DOHH2 (cell line): ENCODE results near the gene ELP4.

Experiments
- H3F3A ChIP-seq: fragments of 200-600 bp; sonication (generic), shearing (Covaris generic); 2 replicates; pipeline ENCODE4 v1.6.0; 2016; ENCODE audit warnings: antibody characterized with exemption, mild to moderate bottlenecking; ENCODE audit not compliant: control insufficient read depth, insufficient read depth
- H3K27ac ChIP-seq: fragments of 200-600 bp; sonication (generic); 2 replicates; pipeline ENCODE4 v1.5.1; 2014; ENCODE audit warnings: low read depth, mild to moderate bottlenecking, low read length, moderate library complexity
- H3K27me3 ChIP-seq: fragments of 200-600 bp; sonication (generic); 2 replicates; pipeline ENCODE4 v1.6.1; 2014; ENCODE audit warnings: mild to moderate bottlenecking, low read length, mixed read lengths; ENCODE audit not compliant: control insufficient read depth
- H3K36me3 ChIP-seq: fragments of 200-600 bp; sonication (generic); 2 replicates; pipeline ENCODE4 v1.6.1; 2014; ENCODE audit warnings: mild to moderate bottlenecking, low read length, moderate library complexity, mixed read lengths; ENCODE audit not compliant: control insufficient read depth
- H3K4me1 ChIP-seq: fragments of 200-600 bp; sonication (generic); 2 replicates; pipeline ENCODE4 v1.6.1; 2014; ENCODE audit warnings: mild to moderate bottlenecking, low read length, mixed read lengths; ENCODE audit not compliant: control insufficient read depth
- H3K4me2 ChIP-seq: fragments of 200-600 bp; sonication (generic); 2 replicates; pipeline ENCODE4 v1.6.0; 2014; ENCODE audit warnings: mild to moderate bottlenecking, low read length, moderate library complexity
- H3K4me3 ChIP-seq: fragments of 200-600 bp; sonication (generic); 2 replicates; pipeline ENCODE4 v1.5.1; 2014; ENCODE audit warnings: mild to moderate bottlenecking, low read length, mixed read lengths
- H3K79me2 ChIP-seq: fragments of 200-600 bp; sonication (generic); 2 replicates; pipeline ENCODE4 v1.6.1; 2014; ENCODE audit warnings: mild to moderate bottlenecking, low read length, mixed read lengths; ENCODE audit not compliant: control insufficient read depth
- H3K9me2 ChIP-seq: fragments of 200-600 bp; sonication (generic); replicated peaks from 2 replicates; pipeline ENCODE4 v1.6.1; 2014; ENCODE audit warnings: mild to moderate bottlenecking, low read length, mixed read lengths; ENCODE audit not compliant: control insufficient read depth
- H3K9me3 ChIP-seq: fragments of 200-600 bp; sonication (generic); 2 replicates; pipeline ENCODE4 v1.6.1; 2014; ENCODE audit warnings: antibody characterized with exemption, low read length, mixed read lengths; ENCODE audit not compliant: control insufficient read depth, insufficient read depth
- H4K20me1 ChIP-seq: fragments of 200-600 bp; sonication (generic); 2 replicates; pipeline ENCODE4 v1.6.0; 2014; ENCODE audit warnings: low read depth, mild to moderate bottlenecking, antibody characterized with exemption, low read length, moderate library complexity; ENCODE audit not compliant: control insufficient read depth, insufficient read depth
- EZH2phosphoT487 ChIP-seq: fragments of 200-600 bp; sonication (generic); IDR thresholded peaks from 2 replicates; pipeline ENCODE4 v1.6.1; 2017; ENCODE audit warnings: borderline replicate concordance, mild to moderate bottlenecking, antibody characterized with exemption, low read length, moderate library complexity, mixed read lengths
- TF ChIP-seq, protein P1 (sequence below): fragments of 200-600 bp; sonication (generic); IDR thresholded peaks from one replicate; pipeline ENCODE4 v1.5.1; 2014; ENCODE audit warnings: antibody characterized with exemption, mild to moderate bottlenecking, low read depth, low read length; ENCODE audit not compliant: poor library complexity, severe bottlenecking

Gene ELP4

DNA sequence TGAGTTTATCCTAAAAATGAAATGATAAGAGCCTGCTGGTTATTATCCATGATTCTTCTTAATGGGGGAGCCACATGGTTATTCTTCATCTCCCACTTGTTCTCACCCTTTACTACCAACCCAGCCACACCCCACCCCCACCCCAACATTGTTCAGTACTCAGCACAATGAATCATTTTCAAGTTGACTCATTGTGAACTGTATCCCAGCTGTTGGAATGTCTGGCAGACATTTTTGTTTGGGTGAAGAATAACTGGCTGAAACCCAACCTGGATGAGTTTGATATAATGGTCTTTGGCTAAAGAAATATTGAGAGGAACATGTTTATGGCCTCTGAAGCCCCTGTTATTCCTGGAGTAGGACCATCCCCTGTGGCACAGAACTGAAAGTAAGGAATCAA lies 136.2 kb downstream of the ELP4 start:
- Histone ChIP-seq H3K9me2 (no peaks in the 10 kb centered on the region), H3K4me2 (no peak overlapping the region), H3F3A (no peaks in the 10 kb centered on the region), H3K36me3 (no peaks in the 10 kb centered on the region), H3K27ac (no peak overlapping the region), H4K20me1 (no peaks in the 10 kb centered on the region), H3K4me3 (no peak overlapping the region), H3K9me3 (no peaks in the 10 kb centered on the region), H3K79me2 (no peaks in the 10 kb centered on the region), H3K27me3 (no peaks in the 10 kb centered on the region), H3K4me1 (no peaks in the 10 kb centered on the region)
- TF ChIP-seq, protein P1, sequence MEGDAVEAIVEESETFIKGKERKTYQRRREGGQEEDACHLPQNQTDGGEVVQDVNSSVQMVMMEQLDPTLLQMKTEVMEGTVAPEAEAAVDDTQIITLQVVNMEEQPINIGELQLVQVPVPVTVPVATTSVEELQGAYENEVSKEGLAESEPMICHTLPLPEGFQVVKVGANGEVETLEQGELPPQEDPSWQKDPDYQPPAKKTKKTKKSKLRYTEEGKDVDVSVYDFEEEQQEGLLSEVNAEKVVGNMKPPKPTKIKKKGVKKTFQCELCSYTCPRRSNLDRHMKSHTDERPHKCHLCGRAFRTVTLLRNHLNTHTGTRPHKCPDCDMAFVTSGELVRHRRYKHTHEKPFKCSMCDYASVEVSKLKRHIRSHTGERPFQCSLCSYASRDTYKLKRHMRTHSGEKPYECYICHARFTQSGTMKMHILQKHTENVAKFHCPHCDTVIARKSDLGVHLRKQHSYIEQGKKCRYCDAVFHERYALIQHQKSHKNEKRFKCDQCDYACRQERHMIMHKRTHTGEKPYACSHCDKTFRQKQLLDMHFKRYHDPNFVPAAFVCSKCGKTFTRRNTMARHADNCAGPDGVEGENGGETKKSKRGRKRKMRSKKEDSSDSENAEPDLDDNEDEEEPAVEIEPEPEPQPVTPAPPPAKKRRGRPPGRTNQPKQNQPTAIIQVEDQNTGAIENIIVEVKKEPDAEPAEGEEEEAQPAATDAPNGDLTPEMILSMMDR, result no peak
- no peak for TF ChIP-seq EZH2phosphoT487

DNA sequence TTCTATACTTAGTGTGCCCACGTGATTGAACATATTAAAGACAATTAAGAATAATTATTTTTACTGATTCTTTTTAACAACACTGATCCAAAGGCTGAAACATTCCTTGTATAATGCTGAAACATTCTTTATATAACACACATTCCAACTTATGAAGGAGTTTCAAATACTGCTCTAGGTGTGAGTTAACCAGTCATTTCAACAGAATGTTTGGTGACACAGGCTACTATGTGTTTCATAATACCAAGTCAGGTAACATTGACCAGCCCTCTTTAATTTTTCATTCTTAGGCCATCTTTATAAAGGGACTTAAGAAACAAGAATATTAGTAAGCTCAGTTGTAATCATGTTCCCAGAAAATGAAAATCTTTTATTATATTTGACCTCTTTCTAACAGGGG lies 136.6 kb downstream of the ELP4 start:
- Histone ChIP-seq H3K9me3 (no peaks in the 10 kb centered on the region), H3K4me3 (no peak overlapping the region), H3K79me2 (no peaks in the 10 kb centered on the region), H3F3A (no peaks in the 10 kb centered on the region), H3K27ac (no peak overlapping the region), H4K20me1 (no peaks in the 10 kb centered on the region), H3K4me1 (no peaks in the 10 kb centered on the region), H3K27me3 (no peaks in the 10 kb centered on the region), H3K4me2 (no peak overlapping the region), H3K36me3 (no peaks in the 10 kb centered on the region), H3K9me2 (no peaks in the 10 kb centered on the region)
- TF ChIP-seq, protein P1, result no peak
- TF ChIP-seq EZH2phosphoT487, result no peak

DNA sequence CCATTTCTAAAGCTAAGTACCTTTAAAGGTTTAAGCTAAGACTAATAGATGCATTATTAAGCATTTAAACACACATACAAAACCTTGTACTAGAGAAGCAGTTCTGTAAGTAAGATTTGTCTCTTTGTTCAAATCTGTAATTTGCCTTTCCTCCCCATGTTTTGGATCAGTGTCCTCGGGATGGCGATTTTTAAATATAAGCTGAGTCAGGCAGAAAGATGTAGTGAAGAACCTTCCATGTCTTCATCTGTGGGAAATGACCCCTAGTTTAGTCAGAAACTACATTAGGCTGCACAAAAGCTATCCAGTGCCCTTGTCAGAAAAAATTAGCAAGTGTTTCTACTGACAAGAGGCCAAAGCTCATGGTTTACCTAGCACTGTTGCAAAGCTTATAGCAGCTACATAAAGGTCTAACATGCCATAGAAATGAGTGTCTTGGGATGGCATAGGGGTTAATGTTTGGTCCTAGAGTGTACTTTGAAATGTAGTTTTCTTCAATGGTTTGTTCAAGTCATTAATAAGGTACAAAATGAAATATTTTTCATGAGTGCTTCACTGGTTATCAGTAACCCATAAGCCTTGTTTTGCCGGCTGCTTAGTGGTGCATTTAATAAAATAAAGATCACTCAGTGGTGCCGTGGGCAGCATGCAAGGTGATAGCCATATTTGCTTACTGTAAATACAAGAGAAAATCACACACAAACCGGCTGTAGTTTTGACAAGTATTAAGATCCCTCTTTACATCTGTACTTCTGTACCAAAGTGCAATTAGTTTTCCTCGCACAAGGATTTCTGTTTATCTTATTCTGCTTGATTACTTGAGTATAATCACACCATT lies 139.8 kb downstream of the ELP4 start:
- H4K20me1 ChIP-seq, result no peaks in the 10 kb centered on the region
- TF ChIP-seq EZH2phosphoT487, result no peak
- H3K4me1 ChIP-seq, result no peaks in the 10 kb centered on the region
- no peaks in the 10 kb centered on the region for H3K79me2 ChIP-seq
- no peak overlapping the region for H3K4me3 ChIP-seq
- H3K9me2 ChIP-seq, result no peaks in the 10 kb centered on the region
- no peaks in the 10 kb centered on the region for H3K9me3 ChIP-seq
- no peaks in the 10 kb centered on the region for H3F3A ChIP-seq
- H3K27ac ChIP-seq, result no peak overlapping the region
- H3K36me3 ChIP-seq, result no peaks in the 10 kb centered on the region
- H3K27me3 ChIP-seq, result no peaks in the 10 kb centered on the region
- H3K4me2 ChIP-seq, result no peak overlapping the region

DNA sequence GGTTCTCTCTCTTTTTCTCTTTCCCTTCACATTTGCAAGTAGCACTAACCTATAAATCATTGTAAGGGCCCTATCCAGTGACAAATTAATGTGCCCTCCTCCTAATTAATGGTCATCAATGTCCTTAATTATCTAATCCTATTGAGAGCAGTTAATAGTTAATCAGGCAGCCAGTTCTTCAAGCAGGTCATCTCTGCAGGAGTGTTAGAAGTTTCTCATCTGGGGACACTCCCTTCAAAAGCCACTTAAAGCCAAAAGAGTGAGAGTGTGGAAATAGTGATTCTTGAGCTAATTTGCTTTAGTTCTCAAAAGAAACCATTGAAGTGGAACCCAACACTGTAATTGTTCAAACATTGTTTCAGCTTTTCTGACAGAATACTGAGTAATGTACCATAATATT lies 141.6 kb downstream of the ELP4 start:
- no peaks in the 10 kb centered on the region for H3K9me2 ChIP-seq
- no peaks in the 10 kb centered on the region for H3K79me2 ChIP-seq
- no peaks in the 10 kb centered on the region for H4K20me1 ChIP-seq
- no peak for TF ChIP-seq EZH2phosphoT487
- TF ChIP-seq, protein P1, result no peak
- H3F3A ChIP-seq, result no peaks in the 10 kb centered on the region
- no peaks in the 10 kb centered on the region for H3K36me3 ChIP-seq
- H3K9me3 ChIP-seq, result no peaks in the 10 kb centered on the region
- H3K4me2 ChIP-seq, result no peak overlapping the region
- no peaks in the 10 kb centered on the region for H3K4me1 ChIP-seq
- no peaks in the 10 kb centered on the region for H3K27me3 ChIP-seq
- no peak overlapping the region for H3K27ac ChIP-seq
- H3K4me3 ChIP-seq, result no peak overlapping the region
